PFSK-1 (cell line): Measurements from ENCODE around the gene USP1.

Experiments
- FOXP2 ChIP-seq: optimal IDR thresholded peaks from 2 replicates; pipeline ENCODE3; 2011; ENCODE audit warnings: borderline replicate concordance, control low read depth, inconsistent platforms; ENCODE audit not compliant: insufficient read depth; ENCODE audit errors: extremely low read length, extremely low read depth
- SIN3A ChIP-seq: IDR thresholded peaks from 2 replicates; pipeline ENCODE4 v1.6.1; 2012; ENCODE audit warnings: mild to moderate bottlenecking, low read length, moderate library complexity, borderline replicate concordance; ENCODE audit not compliant: insufficient read depth
- TAF1 ChIP-seq: IDR thresholded peaks from 2 replicates; pipeline ENCODE4 v1.6.1; 2012; ENCODE audit warnings: low read length, control low read depth, borderline replicate concordance; ENCODE audit not compliant: insufficient read depth

DNA sequence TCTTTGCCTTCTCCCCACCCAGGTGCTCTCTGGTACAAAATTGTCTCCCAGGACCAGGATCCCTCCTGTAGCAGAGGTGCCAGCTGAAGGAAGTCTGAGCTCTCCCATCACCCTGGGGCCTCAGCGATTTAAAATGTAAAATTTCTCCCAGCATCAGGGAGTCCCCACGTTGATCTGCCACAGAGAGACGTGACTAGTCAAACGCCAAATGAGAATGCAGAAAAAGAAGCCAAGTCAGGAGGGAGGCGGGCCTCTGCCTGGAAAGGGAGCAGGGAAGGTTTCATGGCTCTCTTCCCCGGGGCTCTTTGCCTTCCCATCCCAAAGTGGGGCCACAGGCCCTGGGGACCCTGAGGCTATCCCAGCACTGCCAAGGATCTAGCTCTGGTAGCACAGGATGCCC is 40.0 kb upstream of the USP1 start:
- TF ChIP-seq FOXP2 (no peak), SIN3A (no peak), TAF1 (no peak)
